Right lobe of liver (tissue), 6 donors: Measurements from ENCODE around the gene LY6G6D. TPM values are rescaled to one million over a fixed set of nuclear protein-coding genes. Genes with fewer than 3 reads are reported as not detected.

Source experiments
- ATAC-seq, 4 donors: fragments of 200-7000 bp; cut with Tn5 transposase; one replicate each; pipeline ENCODE4 v1.9.1; 2020; ENCODE audit warnings: mild to moderate bottlenecking in 4 of 4, moderate library complexity in 4 of 4
- DNase-seq, 3 donors: peaks; one replicate each; pipeline ENCODE4 v3.0.0-alpha.2; 2020
- H3K27ac ChIP-seq, 3 donors: fragments of 200-600 bp; one replicate each; pipeline ENCODE4 v1.8.0; 2022
- H3K27me3 ChIP-seq, 2 donors: fragments of 200-600 bp; one replicate each; pipeline ENCODE4 v1.8.0; 2022
- H3K36me3 ChIP-seq, 4 donors: fragments of 200-600 bp; sonication (generic) in 1 of 4; one replicate each; pipeline versions ENCODE4 v1.5.1 to v1.8.0; 2017 to 2022; ENCODE audit warnings: control low read depth in 1 of 4
- H3K4me1 ChIP-seq, 4 donors: fragments of 200-600 bp; sonication (generic) in 1 of 4; one replicate each; pipeline versions ENCODE4 v1.5.1 to v1.8.0; 2017 to 2022; ENCODE audit warnings: control low read depth in 1 of 4
- H3K4me3 ChIP-seq, 3 donors: fragments of 200-600 bp; one replicate each; pipeline ENCODE4 v1.8.0; 2022
- H3K9me3 ChIP-seq, 4 donors: fragments of 200-600 bp; sonication (generic) in 1 of 4; one replicate each; pipeline versions ENCODE4 v1.5.1 to v1.8.0; 2017 to 2022; ENCODE audit warnings: control low read depth in 1 of 4
- CTCF ChIP-seq, 4 donors: fragments of 200-600 bp in 3 of 4; fragments of 450-650 bp in 1 of 4; IDR thresholded peaks; one replicate each; pipeline versions ENCODE4 v1.5.1 to v1.8.0; 2016 to 2022; ENCODE audit warnings: antibody characterized with exemption in 4 of 4, mild to moderate bottlenecking in 2 of 4
- POLR2A ChIP-seq: fragments of 450-650 bp; IDR thresholded peaks from one replicate; pipeline ENCODE4 v1.6.1; 2017; ENCODE audit warnings: antibody characterized with exemption, mild to moderate bottlenecking
- WGBS: methylation state at CpG from one replicate; pipeline ENCODE4 v1.1.6; 2018; ENCODE audit warnings: low coverage, low lambda C conversion rate; ENCODE audit not compliant: insufficient coverage; ENCODE audit errors: missing lambda C conversion rate; 5-methylcytosine and 5-hydroxymethylcytosine counted together
- intact Hi-C, 2 donors: fragments of 100-400 bp; cut with DNase I; formaldehyde crosslinking; loops; one replicate each; pipeline versions ENCODE4 v1.11.2 to v1.14.1; 2022
- total RNA-seq, 6 experiments: library from RNA; depleted of rRNA in 2 of 6; stranded (reverse); fragments of >200 nt in 2 of 6; fragmentation: NEBNext Ultra II Directional in 3 of 6; extraction: Animal tissue kit (Norgen Biotek cat#: 25700) in 3 of 6; gene quantifications; one replicate each; pipeline versions ENCODE4 v1.1.0 to v1.2.4, GENCODE V29; 2016 to 2023
- donor health status: DM: no; HTN: yes; CAD: no.
- donor health status: DM: no; HTN: no; CAD: no.
- donor health status: DM: no; HTN: no; CAD: no.
- donor health status: DM: no; HTN: yes; CAD: no.
- donor health status: DM: no; HTN: yes; CAD: no.

The LY6G6D gene
- total RNA-seq, 6 experiments from 2014 or later, result not detected

DNA sequence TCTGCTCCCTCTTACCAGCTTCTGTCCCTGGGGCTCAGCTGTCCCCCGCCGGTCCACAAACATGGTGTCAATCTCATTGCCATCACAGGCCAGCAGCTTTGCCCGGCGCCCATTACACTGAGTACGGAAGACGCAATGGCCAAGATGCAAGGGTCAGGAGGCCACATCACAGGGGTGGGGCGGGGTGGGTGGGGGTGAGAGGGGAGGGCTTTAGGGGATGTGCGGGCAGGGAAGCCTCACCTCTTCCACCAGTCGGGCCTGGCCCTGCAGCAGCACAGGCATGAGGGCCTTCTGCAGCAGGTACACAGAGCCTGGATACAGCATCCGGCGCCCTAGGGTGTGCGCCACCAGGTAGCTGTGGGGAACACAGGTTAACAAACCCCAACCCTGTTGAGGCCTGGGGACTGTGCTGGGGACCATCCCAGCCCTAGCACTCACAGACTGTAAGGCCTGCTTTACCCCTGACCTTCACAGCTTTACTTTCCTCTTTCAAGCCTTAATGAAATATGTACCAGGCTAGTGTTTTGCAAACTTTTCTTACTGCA is 23.5 kb upstream of the LY6G6D start:
- Histone ChIP-seq H3K4me1 (no peaks in the 10 kb centered on the region), H3K4me3 (no peak overlapping the region), H3K36me3 (peaks cover 0 to 89% (median 25%) of the 10 kb centered on the region in 4 donors), H3K9me3 (no peaks in the 10 kb centered on the region), H3K27me3 (no peaks in the 10 kb centered on the region), H3K27ac (no peak overlapping the region)
- 95% methylated on average over 6 of the region's 12 CpGs for WGBS
- ATAC-seq (no peak), DNase-seq (no peak)
- intact Hi-C loops, result no loop called here
- TF ChIP-seq CTCF (IDR thresholded peaks at IDR 0.05) (no peak), POLR2A (no peak)

GRCh38 chr6:31692353-31692752 is 22.8 kb upstream of the LY6G6D start:
- no peak for TF ChIP-seq CTCF (IDR thresholded peaks at IDR 0.05)
- TF ChIP-seq POLR2A, result no peak
- no peak for ATAC-seq
- Histone ChIP-seq H3K9me3 (no peaks in the 10 kb centered on the region), H3K27me3 (no peaks in the 10 kb centered on the region), H3K4me3 (no peak overlapping the region), H3K4me1 (no peaks in the 10 kb centered on the region), H3K36me3 (peaks cover 0 to 86% (median 24%) of the 10 kb centered on the region in 4 donors), H3K27ac (no peak overlapping the region)
- DNase-seq, result no peak
- intact Hi-C loops, result no loop called here
- 85% methylated on average over 2 of the region's 4 CpGs for WGBS

DNA sequence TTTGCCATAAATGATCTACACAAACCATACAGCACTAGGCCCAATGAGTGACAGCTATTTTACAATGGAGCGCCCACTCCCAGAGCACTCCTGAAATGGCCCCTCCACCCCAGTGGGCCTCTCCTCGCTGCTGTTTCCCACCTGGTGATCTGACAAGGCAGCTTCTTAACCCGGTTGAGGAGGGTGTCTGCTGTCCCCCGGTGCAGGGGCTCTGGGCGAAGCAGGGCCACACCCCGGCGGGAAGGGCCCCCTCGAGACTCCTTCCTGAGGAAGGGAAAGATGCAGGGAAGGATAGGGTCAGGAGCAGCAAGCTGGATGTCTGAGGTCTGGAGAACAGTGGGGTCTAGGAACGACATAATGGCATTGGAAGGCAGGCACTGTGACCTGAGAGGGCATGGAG is 22.3 kb upstream of the LY6G6D start:
- Histone ChIP-seq H3K4me1 (no peaks in the 10 kb centered on the region), H3K27me3 (no peaks in the 10 kb centered on the region), H3K36me3 (peaks cover 0 to 80% (median 23%) of the 10 kb centered on the region in 4 donors), H3K27ac (no peak overlapping the region), H3K9me3 (no peaks in the 10 kb centered on the region), H3K4me3 (no peak overlapping the region)
- ATAC-seq (no peak), DNase-seq (no peak)
- TF ChIP-seq CTCF (IDR thresholded peaks at IDR 0.05), result no peak
- no peak for TF ChIP-seq POLR2A
- intact Hi-C loops, result no loop called here
- WGBS, result 90% methylated on average over 7 of the region's 9 CpGs

GRCh38 chr6:31693535-31693934 is 21.6 kb upstream of the LY6G6D start:
- WGBS, result 90% methylated on average over 3 of the region's 6 CpGs
- H3K36me3 ChIP-seq, result peaks cover 0 to 75% (median 20%) of the 10 kb centered on the region in 4 donors
- no peaks in the 10 kb centered on the region for H3K9me3 ChIP-seq
- ATAC-seq (no peak), DNase-seq (no peak)
- no peak overlapping the region for H3K27ac ChIP-seq
- no peaks in the 10 kb centered on the region for H3K4me1 ChIP-seq
- H3K27me3 ChIP-seq, result no peaks in the 10 kb centered on the region
- TF ChIP-seq CTCF (IDR thresholded peaks at IDR 0.05) (no peak), POLR2A (no peak)
- intact Hi-C loops, result no loop called here
- H3K4me3 ChIP-seq, result no peak overlapping the region

DNA sequence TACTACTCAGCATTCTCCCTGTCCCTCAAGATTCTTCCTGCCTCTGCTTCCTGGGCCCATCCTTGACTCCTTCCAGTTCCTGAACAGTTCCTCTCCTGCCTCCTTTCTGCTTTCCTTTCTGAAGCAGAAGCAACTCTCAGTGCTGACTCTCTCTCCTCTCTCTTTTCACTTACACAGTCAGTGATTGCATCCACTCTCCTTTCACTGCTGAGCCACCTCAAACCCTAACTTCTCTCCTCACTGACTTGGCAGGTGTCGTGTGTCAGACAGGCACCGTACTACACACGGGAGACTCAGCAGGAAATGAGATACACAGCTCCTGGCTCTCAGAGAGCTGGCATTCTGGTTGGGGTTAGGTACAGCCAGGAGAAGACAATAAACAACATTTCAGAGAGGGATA is 17.6 kb upstream of the LY6G6D start:
- H3K4me1 ChIP-seq, result peaks cover 0 to 18% (median 11%) of the 10 kb centered on the region in 4 donors
- 67% methylated on average over 3 of the region's 3 CpGs for WGBS
- intact Hi-C loops, result no loop called here

More for the DNA sequence above, 17.6 kb upstream of the LY6G6D start:
- DNase-seq, result no peak
- ATAC-seq, result no peak
- H3K27me3 ChIP-seq, result no peaks in the 10 kb centered on the region
- H3K36me3 ChIP-seq, result peaks cover 0 to 61% (median 6%) of the 10 kb centered on the region in 4 donors
- no peak overlapping the region for H3K27ac ChIP-seq
- H3K9me3 ChIP-seq, result no peaks in the 10 kb centered on the region
- TF ChIP-seq CTCF (IDR thresholded peaks at IDR 0.05) (no peak), POLR2A (no peak)
- no peak overlapping the region for H3K4me3 ChIP-seq
